ENCODE results near the gene CKMT2.

CKMT2 gene

GRCh38 chr5:81216152-81216551 lies 17.0 kb upstream of the CKMT2 start:
- DNase-seq (ENCODE audit: low read depth): no peak

GRCh38 chr5:81219389-81219788 lies 13.7 kb upstream of the CKMT2 start:
- no peak for DNase-seq (ENCODE audit: low read depth)

GRCh38 chr5:81222285-81222684 lies 10.8 kb upstream of the CKMT2 start:
- DNase-seq (ENCODE audit: low read depth): no peak

GRCh38 chr5:81225463-81225862 lies 7.7 kb upstream of the CKMT2 start:
- no peak for DNase-seq (ENCODE audit: low read depth)

GRCh38 chr5:81226286-81226685 lies 6.8 kb upstream of the CKMT2 start:
- DNase-seq (ENCODE audit: low read depth): no peak

- DNase-seq (ENCODE audit: low read depth): no peak
Measured at GRCh38 chr5:81226949-81227348, 6.2 kb upstream of the CKMT2 start.

- no peak for DNase-seq (ENCODE audit: low read depth)
Measured at GRCh38 chr5:81228084-81228483, 5.0 kb upstream of the CKMT2 start.

- no peak for DNase-seq (ENCODE audit: low read depth)
Measured at GRCh38 chr5:81230416-81230815, 2.7 kb upstream of the CKMT2 start.

- peak; percentile 50 for DNase-seq (ENCODE audit: low read depth)
Measured at GRCh38 chr5:81232464-81233079, 550 bp upstream of the CKMT2 start.

- no peak for DNase-seq (ENCODE audit: low read depth)
Measured at GRCh38 chr5:81234299-81234698, 1.2 kb downstream of the CKMT2 start.

- DNase-seq (ENCODE audit: low read depth): no peak
Measured at GRCh38 chr5:81234801-81235200, 1.7 kb downstream of the CKMT2 start.

GRCh38 chr5:81235287-81236072 lies 2.4 kb downstream of the CKMT2 start:
- DNase-seq (ENCODE audit: low read depth): no peak

GRCh38 chr5:81238460-81238859 lies 5.3 kb downstream of the CKMT2 start:
- no peak for DNase-seq (ENCODE audit: low read depth)

- DNase-seq (ENCODE audit: low read depth): no peak
Measured at GRCh38 chr5:81239613-81240012, 6.5 kb downstream of the CKMT2 start.

GRCh38 chr5:81241001-81241400 lies 7.9 kb downstream of the CKMT2 start:
- DNase-seq (ENCODE audit: low read depth): no peak

GRCh38 chr5:81241961-81242648 lies 9.0 kb downstream of the CKMT2 start:
- DNase-seq (ENCODE audit: low read depth): no peak

- DNase-seq (ENCODE audit: low read depth): no peak
Measured at GRCh38 chr5:81242906-81243436, 9.8 kb downstream of the CKMT2 start.

- no peak for DNase-seq (ENCODE audit: low read depth)
Measured at GRCh38 chr5:81244451-81244850, 11.3 kb downstream of the CKMT2 start.

GRCh38 chr5:81245871-81246235 lies 12.7 kb downstream of the CKMT2 start:
- no peak for DNase-seq (ENCODE audit: low read depth)

- DNase-seq (ENCODE audit: low read depth): no peak
Measured at GRCh38 chr5:81246697-81247096, 13.6 kb downstream of the CKMT2 start.

GRCh38 chr5:81247441-81247972 lies 14.4 kb downstream of the CKMT2 start:
- no peak for DNase-seq (ENCODE audit: low read depth)

GRCh38 chr5:81249240-81249639 lies 16.1 kb downstream of the CKMT2 start:
- no peak for DNase-seq (ENCODE audit: low read depth)

GRCh38 chr5:81250004-81250403 lies 16.9 kb downstream of the CKMT2 start:
- no peak for DNase-seq (ENCODE audit: low read depth)

Data from GM04504 (cell line).